Liver (tissue), 9 donors: Measurements from ENCODE around the gene SCG3. TPM values are rescaled to one million over a fixed set of nuclear protein-coding genes. Genes with fewer than 3 reads are reported as not detected.

ENCODE experiments used
- DNase-seq: peaks from one replicate; pipeline ENCODE4 v3.0.0-alpha.2; 2017; ENCODE audit warnings: low spot score
- H3K27ac ChIP-seq, 2 donors: one replicate each; pipeline ENCODE4 v1.7.0; 2013; ENCODE audit warnings: inconsistent platforms in 2 of 2, low read length in 2 of 2, control low read depth in 1 of 2, low read depth in 1 of 2, mild to moderate bottlenecking in 1 of 2
- H3K27me3 ChIP-seq, 4 donors: one replicate each; pipeline versions ENCODE4 v1.6.1 to v1.7.0; 2013; ENCODE audit warnings: low read length in 3 of 4, inconsistent platforms in 1 of 4, mild to moderate bottlenecking in 1 of 4, moderate library complexity in 1 of 4; ENCODE audit not compliant: control insufficient read depth in 4 of 4, insufficient read depth in 4 of 4
- H3K36me3 ChIP-seq, 4 donors: one replicate each; pipeline versions ENCODE4 v1.6.1 to v1.7.0; 2013; ENCODE audit warnings: low read length in 3 of 4, mild to moderate bottlenecking in 3 of 4, low read depth in 1 of 4, moderate library complexity in 1 of 4; ENCODE audit not compliant: control insufficient read depth in 4 of 4, insufficient read depth in 3 of 4
- H3K4me1 ChIP-seq, 4 donors: one replicate each; pipeline versions ENCODE4 v1.6.1 to v1.7.0; 2013; ENCODE audit warnings: low read length in 3 of 4, mild to moderate bottlenecking in 3 of 4, moderate library complexity in 1 of 4; ENCODE audit not compliant: control insufficient read depth in 4 of 4, insufficient read depth in 4 of 4
- H3K4me3 ChIP-seq, 3 donors: one replicate each; pipeline versions ENCODE4 v1.6.1 to v1.7.0; 2013; ENCODE audit warnings: low read length in 3 of 3, control low read depth in 1 of 3, low read depth in 1 of 3, mild to moderate bottlenecking in 1 of 3
- H3K9ac ChIP-seq, 2 donors: one replicate each; pipeline ENCODE4 v1.7.0; 2013; ENCODE audit warnings: low read length in 2 of 2, mild to moderate bottlenecking in 2 of 2, moderate library complexity in 2 of 2, control low read depth in 1 of 2, low read depth in 1 of 2
- H3K9me3 ChIP-seq, 4 donors: one replicate each; pipeline versions ENCODE4 v1.6.1 to v1.7.0; 2013; ENCODE audit warnings: low read length in 3 of 4; ENCODE audit not compliant: control insufficient read depth in 4 of 4
- EGR1 ChIP-seq, 2 donors: IDR thresholded peaks; 2 replicates each; pipeline ENCODE4 v1.6.1; 2016 to 2018; ENCODE audit warnings: antibody characterized with exemption in 2 of 2, low read depth in 2 of 2
- FOXA1 ChIP-seq: IDR thresholded peaks from 2 replicates; pipeline ENCODE4 v1.6.1; 2016; ENCODE audit warnings: antibody characterized with exemption
- FOXA2 ChIP-seq: IDR thresholded peaks from 2 replicates; pipeline ENCODE4 v1.6.1; 2016; ENCODE audit warnings: antibody characterized with exemption
- GABPA ChIP-seq, 2 donors: IDR thresholded peaks in 1 of 2; conservative IDR thresholded peaks in 1 of 2; 2 replicates each; pipeline ENCODE4 v1.6.1; 2016; ENCODE audit warnings: antibody characterized with exemption in 2 of 2, mild to moderate bottlenecking in 1 of 2, moderate library complexity in 1 of 2
- HNF4A ChIP-seq, 2 donors: conservative IDR thresholded peaks; 2 replicates each; pipeline ENCODE4 v1.6.1; 2016; ENCODE audit warnings: antibody characterized with exemption in 2 of 2, mild to moderate bottlenecking in 2 of 2
- HNF4G ChIP-seq: IDR thresholded peaks from 2 replicates; pipeline ENCODE4 v1.6.1; 2016; ENCODE audit warnings: antibody characterized with exemption
- JUND ChIP-seq, 2 donors: IDR thresholded peaks; 2 replicates each; pipeline ENCODE4 v1.6.1; 2016; ENCODE audit warnings: antibody characterized with exemption in 2 of 2
- NR2F2 ChIP-seq: IDR thresholded peaks from 2 replicates; pipeline ENCODE4 v1.6.1; 2016; ENCODE audit warnings: antibody characterized with exemption
- RAD21 ChIP-seq, 2 donors: IDR thresholded peaks; 2 replicates each; pipeline ENCODE4 v1.6.1; 2016; ENCODE audit warnings: antibody characterized with exemption in 2 of 2, mild to moderate bottlenecking in 2 of 2
- RXRA ChIP-seq, 2 donors: IDR thresholded peaks; 2 replicates each; pipeline ENCODE4 v1.6.1; 2017 to 2018; ENCODE audit warnings: antibody characterized with exemption in 2 of 2, mild to moderate bottlenecking in 1 of 2
- YY1 ChIP-seq: IDR thresholded peaks from 2 replicates; pipeline ENCODE4 v1.6.1; 2016; ENCODE audit warnings: antibody characterized with exemption, mild to moderate bottlenecking
- WGBS: extraction: QIAGEN DNeasy Blood & Tissue Kit; methylation state at CpG from one replicate; pipeline ENCODE4 v1.1.7; 2013; 5-methylcytosine and 5-hydroxymethylcytosine counted together
- polyA plus RNA-seq, 2 donors: library from polyadenylated mRNA; stranded (reverse) in 1 of 2; unstranded in 1 of 2; fragments of 200-250 nt in 1 of 2; fragments of >200 nt in 1 of 2; fragmentation: Nextera tagmentation in 1 of 2; extraction: Ambion mirVana in 1 of 2; gene quantifications; one replicate each; pipeline versions ENCODE4 v1.2.1 to v1.2.3, GENCODE V29; 2013 to 2015
- total RNA-seq, 2 donors: library from RNA; depleted of rRNA; stranded (reverse); fragments of >200 nt; gene quantifications; one replicate each; pipeline ENCODE4 v1.2.3, GENCODE V29; 2014
- TF ChIP-seq, protein P1 (sequence below): IDR thresholded peaks from 2 replicates; pipeline ENCODE4 v1.6.1; 2016; ENCODE audit warnings: antibody characterized with exemption, mild to moderate bottlenecking
- TF ChIP-seq, protein P2 (sequence below): fragments of 150-350 bp; IDR thresholded peaks from 2 replicates; pipeline ENCODE4 v1.5.1; 2017; ENCODE audit warnings: improper control_type of control experiment, low read depth, low read length; ENCODE audit not compliant: missing input control
- TF ChIP-seq, protein P3 (sequence below): IDR thresholded peaks from 2 replicates; pipeline ENCODE4 v1.6.1; 2016; ENCODE audit warnings: antibody characterized with exemption
- TF ChIP-seq, protein P4 (sequence below): IDR thresholded peaks from 2 replicates; pipeline ENCODE4 v1.6.1; 2016; ENCODE audit warnings: antibody characterized with exemption
- donor health status: healthy.
- donor health status: healthy.
- donor health status: healthy.
- donor health status: healthy.
- donor health status: healthy.

Gene SCG3
- total and polyA plus RNA-seq, 4 donors: under 0.01 to 0.05 (median 0.01) TPM; not detected in 1

DNA sequence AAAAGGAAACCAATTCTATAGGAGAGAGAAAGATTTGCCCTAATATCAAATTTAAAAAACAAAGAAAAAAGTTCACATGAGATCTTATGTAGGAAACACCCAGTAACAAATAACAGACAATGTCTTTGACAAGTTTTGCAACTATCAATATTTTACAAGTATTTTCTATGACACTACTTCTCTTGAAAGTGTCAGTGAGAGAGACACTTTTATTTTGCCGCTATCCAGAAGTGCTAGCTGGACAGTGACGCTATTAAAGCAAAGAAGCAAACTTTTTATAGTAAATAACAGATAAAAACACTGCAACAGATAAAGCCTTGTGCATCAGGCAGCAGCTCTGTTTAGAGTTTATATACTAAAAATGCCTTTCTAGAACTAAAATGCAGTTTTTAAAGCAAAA lies 42.9 kb downstream of the SCG3 start:
- H3K9me3 ChIP-seq: no peaks in the 10 kb centered on the region
- WGBS: 85% methylated on average over 2 of the region's 2 CpGs
- H3K4me1 ChIP-seq: peaks cover 0 to 7% (median 2%) of the 10 kb centered on the region in 4 donors

DNA sequence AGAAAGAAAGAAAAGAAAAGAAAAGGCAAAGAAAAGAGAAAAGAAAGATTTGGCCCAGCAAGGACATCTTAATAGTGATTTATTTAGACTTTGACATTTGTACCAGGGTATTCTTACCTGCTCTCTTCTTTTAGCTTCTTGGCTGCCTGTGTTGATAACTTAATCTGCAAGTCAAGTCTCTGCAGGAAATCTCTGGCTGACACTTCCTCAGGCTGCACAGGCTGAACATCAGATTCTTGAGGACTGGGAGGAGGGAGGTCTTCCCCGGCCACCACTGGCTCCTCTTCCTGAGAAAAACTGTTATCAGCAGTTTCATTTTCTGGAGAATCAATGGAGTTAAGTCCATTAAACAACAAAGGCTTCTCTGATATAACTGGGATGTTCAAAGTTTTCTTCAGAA lies 43.4 kb downstream of the SCG3 start:
- TF ChIP-seq RXRA (IDR thresholded peaks at IDR 0.05) (no peak), NR2F2 (no peak), FOXA1 (no peak), FOXA2 (no peak), HNF4A (conservative IDR thresholded peaks at IDR 0.05) (no peak), RAD21 (IDR thresholded peaks at IDR 0.05) (no peak), EGR1 (IDR thresholded peaks at IDR 0.05; ENCODE audit: low read depth in 2 of 2) (no peak), GABPA (IDR thresholded peaks at IDR 0.05 in 1 of 2, conservative IDR thresholded peaks at IDR 0.05 in 1 of 2) (no peak), JUND (IDR thresholded peaks at IDR 0.05) (no peak)
- TF ChIP-seq, protein P1, sequence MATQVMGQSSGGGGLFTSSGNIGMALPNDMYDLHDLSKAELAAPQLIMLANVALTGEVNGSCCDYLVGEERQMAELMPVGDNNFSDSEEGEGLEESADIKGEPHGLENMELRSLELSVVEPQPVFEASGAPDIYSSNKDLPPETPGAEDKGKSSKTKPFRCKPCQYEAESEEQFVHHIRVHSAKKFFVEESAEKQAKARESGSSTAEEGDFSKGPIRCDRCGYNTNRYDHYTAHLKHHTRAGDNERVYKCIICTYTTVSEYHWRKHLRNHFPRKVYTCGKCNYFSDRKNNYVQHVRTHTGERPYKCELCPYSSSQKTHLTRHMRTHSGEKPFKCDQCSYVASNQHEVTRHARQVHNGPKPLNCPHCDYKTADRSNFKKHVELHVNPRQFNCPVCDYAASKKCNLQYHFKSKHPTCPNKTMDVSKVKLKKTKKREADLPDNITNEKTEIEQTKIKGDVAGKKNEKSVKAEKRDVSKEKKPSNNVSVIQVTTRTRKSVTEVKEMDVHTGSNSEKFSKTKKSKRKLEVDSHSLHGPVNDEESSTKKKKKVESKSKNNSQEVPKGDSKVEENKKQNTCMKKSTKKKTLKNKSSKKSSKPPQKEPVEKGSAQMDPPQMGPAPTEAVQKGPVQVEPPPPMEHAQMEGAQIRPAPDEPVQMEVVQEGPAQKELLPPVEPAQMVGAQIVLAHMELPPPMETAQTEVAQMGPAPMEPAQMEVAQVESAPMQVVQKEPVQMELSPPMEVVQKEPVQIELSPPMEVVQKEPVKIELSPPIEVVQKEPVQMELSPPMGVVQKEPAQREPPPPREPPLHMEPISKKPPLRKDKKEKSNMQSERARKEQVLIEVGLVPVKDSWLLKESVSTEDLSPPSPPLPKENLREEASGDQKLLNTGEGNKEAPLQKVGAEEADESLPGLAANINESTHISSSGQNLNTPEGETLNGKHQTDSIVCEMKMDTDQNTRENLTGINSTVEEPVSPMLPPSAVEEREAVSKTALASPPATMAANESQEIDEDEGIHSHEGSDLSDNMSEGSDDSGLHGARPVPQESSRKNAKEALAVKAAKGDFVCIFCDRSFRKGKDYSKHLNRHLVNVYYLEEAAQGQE: no peak
- TF ChIP-seq, protein P2, sequence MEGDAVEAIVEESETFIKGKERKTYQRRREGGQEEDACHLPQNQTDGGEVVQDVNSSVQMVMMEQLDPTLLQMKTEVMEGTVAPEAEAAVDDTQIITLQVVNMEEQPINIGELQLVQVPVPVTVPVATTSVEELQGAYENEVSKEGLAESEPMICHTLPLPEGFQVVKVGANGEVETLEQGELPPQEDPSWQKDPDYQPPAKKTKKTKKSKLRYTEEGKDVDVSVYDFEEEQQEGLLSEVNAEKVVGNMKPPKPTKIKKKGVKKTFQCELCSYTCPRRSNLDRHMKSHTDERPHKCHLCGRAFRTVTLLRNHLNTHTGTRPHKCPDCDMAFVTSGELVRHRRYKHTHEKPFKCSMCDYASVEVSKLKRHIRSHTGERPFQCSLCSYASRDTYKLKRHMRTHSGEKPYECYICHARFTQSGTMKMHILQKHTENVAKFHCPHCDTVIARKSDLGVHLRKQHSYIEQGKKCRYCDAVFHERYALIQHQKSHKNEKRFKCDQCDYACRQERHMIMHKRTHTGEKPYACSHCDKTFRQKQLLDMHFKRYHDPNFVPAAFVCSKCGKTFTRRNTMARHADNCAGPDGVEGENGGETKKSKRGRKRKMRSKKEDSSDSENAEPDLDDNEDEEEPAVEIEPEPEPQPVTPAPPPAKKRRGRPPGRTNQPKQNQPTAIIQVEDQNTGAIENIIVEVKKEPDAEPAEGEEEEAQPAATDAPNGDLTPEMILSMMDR: no peak
- TF ChIP-seq, protein P3, sequence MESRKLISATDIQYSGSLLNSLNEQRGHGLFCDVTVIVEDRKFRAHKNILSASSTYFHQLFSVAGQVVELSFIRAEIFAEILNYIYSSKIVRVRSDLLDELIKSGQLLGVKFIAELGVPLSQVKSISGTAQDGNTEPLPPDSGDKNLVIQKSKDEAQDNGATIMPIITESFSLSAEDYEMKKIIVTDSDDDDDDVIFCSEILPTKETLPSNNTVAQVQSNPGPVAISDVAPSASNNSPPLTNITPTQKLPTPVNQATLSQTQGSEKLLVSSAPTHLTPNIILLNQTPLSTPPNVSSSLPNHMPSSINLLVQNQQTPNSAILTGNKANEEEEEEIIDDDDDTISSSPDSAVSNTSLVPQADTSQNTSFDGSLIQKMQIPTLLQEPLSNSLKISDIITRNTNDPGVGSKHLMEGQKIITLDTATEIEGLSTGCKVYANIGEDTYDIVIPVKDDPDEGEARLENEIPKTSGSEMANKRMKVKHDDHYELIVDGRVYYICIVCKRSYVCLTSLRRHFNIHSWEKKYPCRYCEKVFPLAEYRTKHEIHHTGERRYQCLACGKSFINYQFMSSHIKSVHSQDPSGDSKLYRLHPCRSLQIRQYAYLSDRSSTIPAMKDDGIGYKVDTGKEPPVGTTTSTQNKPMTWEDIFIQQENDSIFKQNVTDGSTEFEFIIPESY: no peak
- TF ChIP-seq, protein P4, sequence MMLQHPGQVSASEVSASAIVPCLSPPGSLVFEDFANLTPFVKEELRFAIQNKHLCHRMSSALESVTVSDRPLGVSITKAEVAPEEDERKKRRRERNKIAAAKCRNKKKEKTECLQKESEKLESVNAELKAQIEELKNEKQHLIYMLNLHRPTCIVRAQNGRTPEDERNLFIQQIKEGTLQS: no peak
- Histone ChIP-seq H3K4me1 (peaks cover 0 to 7% (median 2%) of the 10 kb centered on the region in 4 donors), H3K36me3 (peaks cover 0 to 9% (median 3%) of the 10 kb centered on the region in 4 donors), H3K27ac (no peak overlapping the region), H3K4me3 (no peak overlapping the region), H3K27me3 (no peaks in the 10 kb centered on the region), H3K9ac (no peak overlapping the region), H3K9me3 (no peaks in the 10 kb centered on the region)
- no peak for DNase-seq
- WGBS: 59% methylated on average over 1 of the region's 1 CpG

More for the DNA sequence above, 42.9 kb downstream of the SCG3 start:
- no peaks in the 10 kb centered on the region for H3K27me3 ChIP-seq
- H3K4me3 ChIP-seq: no peak overlapping the region
- no peak overlapping the region for H3K9ac ChIP-seq
- DNase-seq: no peak
- no peak overlapping the region for H3K27ac ChIP-seq
- H3K36me3 ChIP-seq: peaks cover 0 to 9% (median 3%) of the 10 kb centered on the region in 4 donors
- TF ChIP-seq, protein P3: no peak
- TF ChIP-seq GABPA (IDR thresholded peaks at IDR 0.05 in 1 of 2, conservative IDR thresholded peaks at IDR 0.05 in 1 of 2): no peak
- no peak for TF ChIP-seq YY1
- TF ChIP-seq RAD21 (IDR thresholded peaks at IDR 0.05): no peak
- TF ChIP-seq HNF4G: no peak
- TF ChIP-seq RXRA (IDR thresholded peaks at IDR 0.05): no peak
